Lung (tissue), 12 donors: ENCODE data around the gene ACOT7. TPM values are rescaled to one million over a fixed set of nuclear protein-coding genes. Genes with fewer than 3 reads are reported as not detected.
"Not testable (repeated sequence)": the region's sequence is repeated elsewhere in the genome, so short reads cannot be mapped to it uniquely, and the experiment has no call there.

Source experiments
- ATAC-seq: fragments of 200-7000 bp; cut with Tn5 transposase; one replicate; pipeline ENCODE4 v1.9.1; 2020; ENCODE audit warnings: moderate number of reproducible peaks; ENCODE audit not compliant: insufficient read depth, low FRiP score
- DNase-seq, 3 donors: peaks; one replicate each; pipeline ENCODE4 v3.0.0-alpha.2; 2013 to 2017
- H3K27ac ChIP-seq, 2 donors: one replicate each; pipeline ENCODE4 v1.5.1; 2013; ENCODE audit warnings: mild to moderate bottlenecking in 2 of 2, moderate library complexity in 2 of 2, control low read depth in 1 of 2, inconsistent platforms in 1 of 2, low read depth in 1 of 2, low read length in 1 of 2
- H3K27me3 ChIP-seq, 3 donors: one replicate each; pipeline ENCODE4 v1.5.1; 2013; ENCODE audit warnings: low read length in 2 of 3; ENCODE audit not compliant: control insufficient read depth in 3 of 3, insufficient read depth in 3 of 3
- H3K36me3 ChIP-seq, 4 donors: one replicate each; pipeline ENCODE4 v1.5.1; 2013; ENCODE audit warnings: low read length in 4 of 4, mild to moderate bottlenecking in 1 of 4, moderate library complexity in 1 of 4; ENCODE audit not compliant: control insufficient read depth in 4 of 4, insufficient read depth in 4 of 4
- H3K4me1 ChIP-seq, 5 donors: one replicate each; pipeline ENCODE4 v1.5.1; 2013; ENCODE audit warnings: low read length in 5 of 5, mild to moderate bottlenecking in 2 of 5, moderate library complexity in 1 of 5; ENCODE audit not compliant: control insufficient read depth in 5 of 5, insufficient read depth in 5 of 5
- H3K4me3 ChIP-seq: one replicate; pipeline ENCODE4 v1.5.1; 2013; ENCODE audit warnings: mild to moderate bottlenecking, control low read depth, moderate library complexity
- H3K9ac ChIP-seq, 2 donors: one replicate each; pipeline ENCODE4 v1.5.1; 2013; ENCODE audit warnings: low read length in 2 of 2, control low read depth in 1 of 2; ENCODE audit not compliant: insufficient read depth in 1 of 2
- H3K9me3 ChIP-seq, 4 donors: one replicate each; pipeline ENCODE4 v1.5.1; 2013; ENCODE audit warnings: low read length in 3 of 4, mild to moderate bottlenecking in 1 of 4, moderate library complexity in 1 of 4; ENCODE audit not compliant: control insufficient read depth in 4 of 4, insufficient read depth in 3 of 4
- CTCF ChIP-seq: IDR thresholded peaks from 2 replicates; pipeline ENCODE4 v1.5.1; 2012; ENCODE audit warnings: mild to moderate bottlenecking; ENCODE audit errors: control extremely low read depth, extremely low read depth
- WGBS, 2 donors: extraction: QIAGEN DNeasy Blood & Tissue Kit; methylation state at CpG; one replicate each; pipeline ENCODE4 v1.1.7; 2013; 5-methylcytosine and 5-hydroxymethylcytosine counted together
- polyA plus RNA-seq, 2 donors: library from polyadenylated mRNA; stranded (reverse); fragments of 200-250 nt; gene quantifications; one replicate each; pipeline ENCODE4 v1.2.1, GENCODE V29; 2013
- total RNA-seq, 2 donors: library from RNA; depleted of rRNA in 1 of 2; stranded (reverse); fragments of >200 nt in 1 of 2; gene quantifications; one replicate each; pipeline ENCODE4 v1.2.1, GENCODE V29; 2014 to 2021
- donor health status: control.
- donor health status: control.
- donor health status: Bipolar disorder and iron deficiency.
- donor health status: healthy.
- donor health status: DM: yes; HTN: yes; CAD: no.

The ACOT7 gene
- total and polyA plus RNA-seq, 4 donors, result 8.8 to 37.4 (median 23.1) TPM

GRCh38 chr1:6365047-6365446 is 28.5 kb downstream of the ACOT7 start:
- no peak for TF ChIP-seq CTCF
- WGBS, 2 donors, result 82 to 89% methylated on average over 5 of the region's 5 CpGs
- ATAC-seq, result no peak

GRCh38 chr1:6363085-6363884 is 30.3 kb downstream of the ACOT7 start:
- peak; percentile 54 to 57 (median 55) for DNase-seq
- ATAC-seq, H3K36me3 ChIP-seq, H3K9ac ChIP-seq, H3K9me3 ChIP-seq, H3K27ac ChIP-seq, H3K27me3 ChIP-seq, H3K4me3 ChIP-seq: not testable (repeated sequence)
- H3K4me1 ChIP-seq, result peaks cover 4 to 25% (median 18%) of the 10 kb centered on the region in 5 donors
- peak; percentile 5 for TF ChIP-seq CTCF
- WGBS, 2 donors, result 41 to 71% methylated on average over 20 of the region's 20 CpGs

More at GRCh38 chr1:6365047-6365446, 28.5 kb downstream of the ACOT7 start:
- no peaks in the 10 kb centered on the region for H3K27me3 ChIP-seq
- DNase-seq, result no peak
- no peak overlapping the region for H3K27ac ChIP-seq
- H3K36me3 ChIP-seq, result peaks cover 0 to 1% (median 0%) of the 10 kb centered on the region in 4 donors
- H3K9ac ChIP-seq, result no peak overlapping the region
- H3K4me1 ChIP-seq, result peaks cover 0 to 8% (median 4%) of the 10 kb centered on the region in 5 donors
- H3K9me3 ChIP-seq, result no peaks in the 10 kb centered on the region
- H3K4me3 ChIP-seq, result no peak overlapping the region

DNA sequence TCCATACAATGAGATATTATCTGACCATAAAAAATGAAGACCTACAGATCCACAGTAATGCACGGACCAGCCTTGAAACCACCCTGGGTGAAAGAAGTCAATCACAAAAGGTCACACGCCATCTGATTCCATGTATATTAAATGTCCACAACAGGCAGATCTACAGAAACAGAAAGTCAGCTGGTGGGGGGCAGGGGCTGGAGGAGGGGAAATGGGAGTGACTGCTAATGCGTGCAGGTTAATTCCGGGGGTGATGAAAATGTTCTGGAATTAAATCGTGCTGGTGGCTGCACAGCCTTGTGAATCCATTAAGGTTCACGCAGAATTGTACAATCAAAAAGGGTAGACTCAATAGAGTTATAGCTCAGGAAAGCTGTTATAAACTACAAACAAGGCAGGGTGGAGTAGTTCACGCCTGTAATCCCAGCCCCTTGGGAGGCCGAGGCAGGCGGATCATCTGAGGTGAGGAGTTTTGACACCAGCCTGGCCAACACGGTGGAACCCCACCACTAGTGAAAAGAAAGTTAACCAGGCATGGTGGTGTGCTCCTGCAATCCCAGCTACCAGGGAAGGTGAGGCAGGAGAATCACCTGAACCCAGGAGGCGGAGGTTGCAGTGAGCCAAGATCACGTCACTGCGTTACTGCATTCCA is 32.3 kb downstream of the ACOT7 start:
- no peak for TF ChIP-seq CTCF
- H3K27ac ChIP-seq, result no peak overlapping the region
- H3K9me3 ChIP-seq, result no peaks in the 10 kb centered on the region
- H3K36me3 ChIP-seq, result no peaks in the 10 kb centered on the region
- ATAC-seq, result no peak
- no peak for DNase-seq
- no peak overlapping the region for H3K9ac ChIP-seq
- H3K4me3 ChIP-seq, result no peak overlapping the region
- no peaks in the 10 kb centered on the region for H3K27me3 ChIP-seq
- peaks cover 4 to 28% (median 18%) of the 10 kb centered on the region in 5 donors for H3K4me1 ChIP-seq
- 93% methylated on average over 13 of the region's 13 CpGs for WGBS, 2 donors
